Measurements from ENCODE around the gene PEMT. TPM values are rescaled to one million over a fixed set of nuclear protein-coding genes. Genes with fewer than 3 reads are reported as not detected.

Gene PEMT
- total RNA-seq, 1 donor from 2014 or later: 31.1 TPM

- DNase-seq (ENCODE audit: low spot score): no peak
- Mint-ChIP-seq H3K9me3 (ENCODE audit: low read depth) (no peaks in the 10 kb centered on the region), H3K4me1 (ENCODE audit: low read depth) (peaks cover 30% of the 10 kb centered on the region), H3K27ac (ENCODE audit: unreplicated experiment) (no peak overlapping the region), H3K4me3 (ENCODE audit: unreplicated experiment) (no peak overlapping the region), H3K27me3 (ENCODE audit: low read depth) (no peaks in the 10 kb centered on the region), H3K36me3 (ENCODE audit: low read depth) (no peaks in the 10 kb centered on the region)
- no peak for TF ChIP-seq CTCF (IDR thresholded peaks at IDR 0.05)
Measured at GRCh38 chr17:17539591-17539990, 51.9 kb downstream of the PEMT start.

GRCh38 chr17:17538417-17539391 is 52.8 kb downstream of the PEMT start:
- Mint-ChIP-seq H3K27ac (ENCODE audit: unreplicated experiment) (no peak overlapping the region), H3K4me3 (ENCODE audit: unreplicated experiment) (no peak overlapping the region), H3K27me3 (ENCODE audit: low read depth) (no peaks in the 10 kb centered on the region), H3K9me3 (ENCODE audit: low read depth) (no peaks in the 10 kb centered on the region), H3K4me1 (ENCODE audit: low read depth) (peaks cover 27% of the 10 kb centered on the region), H3K36me3 (ENCODE audit: low read depth) (no peaks in the 10 kb centered on the region)
- no peak for TF ChIP-seq CTCF (IDR thresholded peaks at IDR 0.05)
- no peak for DNase-seq (ENCODE audit: low spot score)

- no peaks in the 10 kb centered on the region for H3K36me3 Mint-ChIP-seq (ENCODE audit: low read depth)
- no peak for TF ChIP-seq CTCF (IDR thresholded peaks at IDR 0.05)
Measured at GRCh38 chr17:17537311-17538099, 54.0 kb downstream of the PEMT start.

DNA sequence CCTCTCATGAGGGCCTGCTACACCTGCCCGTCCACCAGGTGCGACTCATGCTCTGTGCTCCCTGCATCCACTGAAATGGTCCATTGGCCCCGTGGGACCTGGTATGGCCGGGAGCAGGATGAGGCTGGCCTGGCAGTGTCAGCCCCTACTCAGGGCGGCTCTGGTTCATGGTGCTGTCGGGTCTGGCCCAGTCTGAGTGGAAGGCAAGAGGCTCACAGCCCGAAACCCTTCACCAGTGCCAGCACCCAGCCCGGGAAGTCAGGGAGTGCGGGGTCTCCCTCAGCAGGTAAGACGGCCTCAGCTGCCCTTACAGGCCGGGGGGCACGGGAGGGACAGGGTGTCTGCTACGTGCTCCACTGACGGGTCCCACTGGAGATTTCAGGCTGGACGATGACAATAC is 54.8 kb downstream of the PEMT start:
- no peak overlapping the region for H3K4me3 Mint-ChIP-seq (ENCODE audit: unreplicated experiment)
- H3K4me1 Mint-ChIP-seq (ENCODE audit: low read depth): peaks cover 26% of the 10 kb centered on the region
- H3K27ac Mint-ChIP-seq (ENCODE audit: unreplicated experiment): no peak overlapping the region

More at GRCh38 chr17:17537311-17538099, 54.0 kb downstream of the PEMT start:
- Mint-ChIP-seq H3K27ac (ENCODE audit: unreplicated experiment) (no peak overlapping the region), H3K4me3 (ENCODE audit: unreplicated experiment) (no peak overlapping the region), H3K27me3 (ENCODE audit: low read depth) (no peaks in the 10 kb centered on the region), H3K4me1 (ENCODE audit: low read depth) (peaks cover 26% of the 10 kb centered on the region), H3K9me3 (ENCODE audit: low read depth) (no peaks in the 10 kb centered on the region)
- no peak for DNase-seq (ENCODE audit: low spot score)

More for the DNA sequence above, 54.8 kb downstream of the PEMT start:
- no peaks in the 10 kb centered on the region for H3K9me3 Mint-ChIP-seq (ENCODE audit: low read depth)
- no peaks in the 10 kb centered on the region for H3K36me3 Mint-ChIP-seq (ENCODE audit: low read depth)
- no peak for DNase-seq (ENCODE audit: low spot score)
- TF ChIP-seq CTCF (IDR thresholded peaks at IDR 0.05): no peak
- H3K27me3 Mint-ChIP-seq (ENCODE audit: low read depth): no peaks in the 10 kb centered on the region

All from chondrocyte (in vitro differentiated cells).